GM12892 (cell line): Measurements from ENCODE around the gene SLC28A1.

Source experiments
- POLR2A ChIP-seq: IDR thresholded peaks from 2 replicates; pipeline ENCODE4 v1.6.1; 2011; ENCODE audit warnings: low read depth, low read length, control low read depth
- POLR2AphosphoS5 ChIP-seq: IDR thresholded peaks from 2 replicates; pipeline ENCODE4 v1.6.1; 2011; ENCODE audit warnings: low read depth, low read length, control low read depth

DNA sequence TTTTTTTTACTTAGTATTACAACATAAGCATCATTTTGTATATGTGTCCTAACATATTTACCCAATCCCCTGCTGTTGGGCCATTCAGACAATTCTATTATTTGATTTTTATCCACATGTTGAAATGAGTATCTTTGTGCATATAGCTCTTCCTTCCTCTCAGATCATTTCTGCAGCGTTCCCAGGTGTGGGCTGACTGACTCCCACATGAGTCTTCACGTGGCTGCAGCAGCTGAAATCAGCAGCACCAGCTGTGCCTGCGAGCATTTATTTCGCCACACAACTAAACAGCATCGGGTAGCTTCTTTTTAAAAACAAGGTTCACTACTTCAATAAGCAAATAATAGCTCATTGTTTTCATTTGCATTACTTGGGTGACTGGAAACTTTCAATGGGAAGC lies 52.7 kb downstream of the SLC28A1 start:
- TF ChIP-seq POLR2AphosphoS5 (no peak), POLR2A (no peak)
